ENCODE measurements around the gene EFNB1. TPM values are rescaled to one million over a fixed set of nuclear protein-coding genes. Genes with fewer than 3 reads are reported as not detected.

The EFNB1 gene
- total RNA-seq, 2 donors from 2014 or later: 19.4 to 21.7 TPM

DNA sequence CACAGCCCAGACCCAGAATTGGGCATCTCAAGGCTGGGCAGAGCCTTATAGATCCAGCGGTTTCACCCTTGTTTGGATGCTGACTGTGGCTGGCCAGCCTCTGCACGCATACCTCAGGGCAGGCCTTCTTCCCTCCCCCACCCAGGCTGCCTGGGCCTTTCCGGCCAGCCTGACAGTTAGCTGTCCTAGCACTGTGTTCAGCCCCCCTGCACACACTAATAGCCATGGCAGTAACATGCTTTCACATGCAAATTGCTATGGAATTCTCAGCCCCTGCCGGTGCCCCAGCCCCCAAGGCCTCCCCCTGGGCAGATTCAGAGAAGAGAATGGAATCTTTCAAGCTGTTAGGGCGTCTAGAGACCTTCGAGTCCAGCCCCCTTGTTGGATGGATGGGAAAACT lies 17.7 kb downstream of the EFNB1 start:
- H3K36me3 ChIP-seq: no peaks in the 10 kb centered on the region
- H3K4me3 ChIP-seq: no peak overlapping the region
- no peak overlapping the region for H3K27ac ChIP-seq
- H3K4me1 ChIP-seq (ENCODE audit: control insufficient read depth in 1 of 2, low read depth in 2 of 2): no peaks in the 10 kb centered on the region
- TF ChIP-seq, protein P1, sequence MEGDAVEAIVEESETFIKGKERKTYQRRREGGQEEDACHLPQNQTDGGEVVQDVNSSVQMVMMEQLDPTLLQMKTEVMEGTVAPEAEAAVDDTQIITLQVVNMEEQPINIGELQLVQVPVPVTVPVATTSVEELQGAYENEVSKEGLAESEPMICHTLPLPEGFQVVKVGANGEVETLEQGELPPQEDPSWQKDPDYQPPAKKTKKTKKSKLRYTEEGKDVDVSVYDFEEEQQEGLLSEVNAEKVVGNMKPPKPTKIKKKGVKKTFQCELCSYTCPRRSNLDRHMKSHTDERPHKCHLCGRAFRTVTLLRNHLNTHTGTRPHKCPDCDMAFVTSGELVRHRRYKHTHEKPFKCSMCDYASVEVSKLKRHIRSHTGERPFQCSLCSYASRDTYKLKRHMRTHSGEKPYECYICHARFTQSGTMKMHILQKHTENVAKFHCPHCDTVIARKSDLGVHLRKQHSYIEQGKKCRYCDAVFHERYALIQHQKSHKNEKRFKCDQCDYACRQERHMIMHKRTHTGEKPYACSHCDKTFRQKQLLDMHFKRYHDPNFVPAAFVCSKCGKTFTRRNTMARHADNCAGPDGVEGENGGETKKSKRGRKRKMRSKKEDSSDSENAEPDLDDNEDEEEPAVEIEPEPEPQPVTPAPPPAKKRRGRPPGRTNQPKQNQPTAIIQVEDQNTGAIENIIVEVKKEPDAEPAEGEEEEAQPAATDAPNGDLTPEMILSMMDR (IDR thresholded peaks at IDR 0.05): no peak
- no peaks in the 10 kb centered on the region for H3K9me3 ChIP-seq
- DNase-seq (ENCODE audit: low spot score) (no peak), ATAC-seq (ENCODE audit: insufficient number of reproducible peaks, low FRiP score, low read depth) (no peak)
- no peaks in the 10 kb centered on the region for H3K27me3 ChIP-seq (replicated peaks; ENCODE audit: insufficient read depth)

DNA sequence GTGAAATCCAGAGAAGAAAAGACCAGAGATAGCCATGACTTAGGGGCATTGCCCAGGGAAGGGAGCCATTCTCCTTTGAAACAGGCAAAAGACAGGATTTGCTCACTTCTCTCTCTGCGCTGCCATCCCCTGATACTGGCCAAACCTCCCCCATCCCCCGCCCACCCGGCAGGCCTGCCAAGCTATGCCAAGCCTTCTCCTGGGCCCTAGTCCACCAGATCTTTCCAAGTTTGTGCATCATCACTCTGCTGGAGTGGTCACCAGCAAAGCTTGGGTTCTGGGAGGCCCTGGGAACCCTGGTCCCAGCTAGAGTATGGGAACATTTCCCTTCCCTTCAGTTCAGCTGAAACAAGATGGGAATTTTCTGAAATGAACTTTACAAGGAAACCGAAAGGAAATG lies 18.4 kb downstream of the EFNB1 start:
- H3K36me3 ChIP-seq: no peaks in the 10 kb centered on the region
- ATAC-seq (ENCODE audit: insufficient number of reproducible peaks, low FRiP score, low read depth) (no peak), DNase-seq (ENCODE audit: low spot score) (no peak)
- no peaks in the 10 kb centered on the region for H3K27me3 ChIP-seq (replicated peaks; ENCODE audit: insufficient read depth)
- H3K27ac ChIP-seq: no peak overlapping the region
- H3K4me1 ChIP-seq (ENCODE audit: control insufficient read depth in 1 of 2, low read depth in 2 of 2): no peaks in the 10 kb centered on the region
- TF ChIP-seq, protein P1 (IDR thresholded peaks at IDR 0.05): no peak
- no peaks in the 10 kb centered on the region for H3K9me3 ChIP-seq
- no peak overlapping the region for H3K4me3 ChIP-seq

DNA sequence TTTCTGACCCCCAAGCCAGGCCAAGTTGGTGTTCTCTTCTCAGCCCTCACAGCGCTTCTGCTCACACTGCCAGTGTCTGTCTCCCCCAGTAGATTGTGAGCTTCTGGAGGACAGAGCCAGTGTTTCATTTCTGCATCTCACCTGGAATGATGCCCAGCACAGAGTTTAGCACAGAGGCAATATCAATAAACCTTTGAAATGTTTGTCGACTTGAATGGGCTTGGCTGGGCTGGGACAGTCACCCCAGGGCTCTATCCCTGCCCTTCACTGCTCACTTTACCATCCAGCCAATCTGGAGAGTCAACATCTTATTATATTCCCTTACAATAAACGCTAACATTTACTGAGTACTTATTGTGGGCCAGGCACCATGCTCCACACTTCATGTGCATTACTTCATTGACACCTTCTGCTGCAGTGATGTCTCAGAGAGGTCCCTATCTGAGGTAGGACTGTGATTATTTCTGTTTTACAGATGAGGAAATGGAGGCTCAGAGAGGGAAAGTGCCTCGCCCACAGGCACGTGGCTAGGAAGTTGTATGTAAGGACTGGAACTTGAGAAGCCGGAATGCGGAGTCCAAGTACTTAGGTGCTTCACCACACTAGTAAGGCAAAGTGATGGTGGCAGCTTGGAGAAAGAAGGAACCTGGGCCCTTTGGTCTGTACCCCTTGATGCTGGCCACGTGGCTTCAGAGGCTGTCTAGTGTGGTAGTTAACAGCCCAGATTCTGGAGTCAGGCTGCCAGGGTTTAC lies 19.5 kb downstream of the EFNB1 start:
- no peaks in the 10 kb centered on the region for H3K9me3 ChIP-seq
- no peaks in the 10 kb centered on the region for H3K4me1 ChIP-seq (ENCODE audit: control insufficient read depth in 1 of 2, low read depth in 2 of 2)
- no peak for ATAC-seq (ENCODE audit: insufficient number of reproducible peaks, low FRiP score, low read depth)
- TF ChIP-seq, protein P1 (IDR thresholded peaks at IDR 0.05): no peak
- no peak overlapping the region for H3K4me3 ChIP-seq
- no peaks in the 10 kb centered on the region for H3K27me3 ChIP-seq (replicated peaks; ENCODE audit: insufficient read depth)
- no peak for DNase-seq (ENCODE audit: low spot score)
- no peak overlapping the region for H3K27ac ChIP-seq
- H3K36me3 ChIP-seq: no peaks in the 10 kb centered on the region

DNA sequence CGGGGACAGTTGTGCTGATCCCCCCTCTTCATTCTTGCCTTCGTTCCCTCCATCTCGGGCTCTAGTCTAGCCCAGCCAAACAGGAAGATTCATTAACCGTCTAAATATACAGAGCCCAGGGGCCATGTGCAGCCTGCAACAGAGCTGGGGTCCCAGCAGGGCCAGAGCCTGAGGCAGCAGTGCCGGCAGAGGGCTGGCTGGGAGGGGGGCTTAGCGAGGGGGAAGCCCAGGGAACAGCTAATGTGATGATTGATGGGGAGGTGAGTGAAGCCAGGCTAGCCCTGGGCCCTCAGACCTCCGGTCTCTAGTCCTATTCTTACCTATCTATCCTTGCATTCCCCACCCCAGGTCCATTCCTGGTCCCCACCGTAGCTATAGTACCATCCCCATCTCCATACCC lies 22.3 kb downstream of the EFNB1 start:
- Histone ChIP-seq H3K27ac (no peak overlapping the region), H3K36me3 (no peaks in the 10 kb centered on the region), H3K9me3 (no peaks in the 10 kb centered on the region), H3K27me3 (replicated peaks; ENCODE audit: insufficient read depth) (no peaks in the 10 kb centered on the region), H3K4me1 (ENCODE audit: control insufficient read depth in 1 of 2, low read depth in 2 of 2) (no peaks in the 10 kb centered on the region), H3K4me3 (no peak overlapping the region)
- no peak for ATAC-seq (ENCODE audit: insufficient number of reproducible peaks, low FRiP score, low read depth)
- TF ChIP-seq, protein P1 (IDR thresholded peaks at IDR 0.05): no peak
- DNase-seq (ENCODE audit: low spot score): no peak

DNA sequence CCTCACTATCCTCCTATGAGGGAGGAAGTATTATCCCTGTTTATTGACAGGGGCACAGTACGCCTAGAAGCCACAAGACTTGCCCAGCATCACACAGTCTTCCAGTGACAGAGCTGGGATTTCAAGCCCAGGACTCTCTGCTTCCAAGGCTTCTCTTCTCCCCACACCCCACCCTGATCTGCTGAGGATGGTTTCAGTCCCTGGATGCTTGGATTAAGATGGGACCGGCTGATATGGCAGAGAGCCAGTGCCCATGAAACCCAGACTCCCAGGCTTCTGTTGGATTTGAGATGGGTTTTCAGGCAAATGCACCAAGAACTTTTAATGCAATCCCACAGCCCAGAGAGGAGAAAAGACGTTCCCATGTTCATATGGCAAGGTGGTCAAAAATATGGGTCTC lies 23.2 kb downstream of the EFNB1 start:
- Histone ChIP-seq H3K27ac (no peak overlapping the region), H3K4me1 (ENCODE audit: control insufficient read depth in 1 of 2, low read depth in 2 of 2) (no peaks in the 10 kb centered on the region), H3K9me3 (no peaks in the 10 kb centered on the region), H3K4me3 (no peak overlapping the region), H3K27me3 (replicated peaks; ENCODE audit: insufficient read depth) (no peaks in the 10 kb centered on the region), H3K36me3 (no peaks in the 10 kb centered on the region)
- DNase-seq (ENCODE audit: low spot score) (no peak), ATAC-seq (ENCODE audit: insufficient number of reproducible peaks, low FRiP score, low read depth) (no peak)
- TF ChIP-seq, protein P1 (IDR thresholded peaks at IDR 0.05): no peak

All from thoracic aorta (tissue), 2 donors.